ENCODE data around the gene APOH.
"Not testable (repeated sequence)": the region's sequence is repeated elsewhere in the genome, so short reads cannot be mapped to it uniquely, and the experiment has no call there.

Gene APOH, protein sequence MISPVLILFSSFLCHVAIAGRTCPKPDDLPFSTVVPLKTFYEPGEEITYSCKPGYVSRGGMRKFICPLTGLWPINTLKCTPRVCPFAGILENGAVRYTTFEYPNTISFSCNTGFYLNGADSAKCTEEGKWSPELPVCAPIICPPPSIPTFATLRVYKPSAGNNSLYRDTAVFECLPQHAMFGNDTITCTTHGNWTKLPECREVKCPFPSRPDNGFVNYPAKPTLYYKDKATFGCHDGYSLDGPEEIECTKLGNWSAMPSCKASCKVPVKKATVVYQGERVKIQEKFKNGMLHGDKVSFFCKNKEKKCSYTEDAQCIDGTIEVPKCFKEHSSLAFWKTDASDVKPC

DNA sequence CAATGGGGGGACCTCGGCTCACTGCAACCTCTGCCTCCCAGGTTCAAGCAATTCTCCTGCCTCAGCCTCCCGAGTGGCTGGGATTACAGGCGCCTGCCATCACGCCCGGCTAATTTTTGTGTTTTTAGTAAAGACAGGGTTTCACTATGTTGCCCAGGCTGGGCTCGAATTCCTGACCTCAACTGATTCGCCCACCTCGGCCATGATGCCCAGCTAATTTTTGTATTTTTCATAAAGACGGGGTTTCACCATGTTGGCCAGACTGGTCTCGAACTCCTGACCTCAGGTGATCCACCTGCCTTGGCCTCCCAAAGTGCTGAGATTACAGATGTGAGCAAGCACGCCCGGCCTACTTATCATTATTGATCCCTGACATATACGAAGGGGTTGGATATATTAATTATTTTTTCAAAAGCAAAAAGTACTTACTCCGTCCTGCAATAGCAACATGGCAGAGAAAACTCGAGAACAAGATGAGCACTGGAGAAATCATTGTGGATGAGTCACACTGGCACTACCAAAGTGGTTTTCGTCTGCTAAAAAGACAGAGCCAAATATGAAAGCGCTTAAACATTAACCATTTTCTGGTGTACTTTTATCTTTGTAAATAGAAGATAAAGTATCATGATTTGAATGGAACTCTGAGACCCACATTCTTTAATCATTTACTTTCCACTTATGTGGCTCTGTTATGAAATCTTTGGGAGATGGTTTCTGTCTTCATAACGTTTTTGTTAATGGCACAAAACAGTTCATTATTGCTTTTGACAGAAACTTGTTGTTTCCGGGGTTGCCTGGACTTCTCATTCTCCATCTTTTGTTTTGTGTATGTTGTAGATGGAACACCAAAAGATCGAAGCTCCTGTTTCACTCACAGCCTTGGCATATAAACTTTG is at the start of gene APOH:
TSS of gene APOH (minus strand) at position 529 of the 896 bp plus-strand sequence. CDS start at position 493, 36 bp downstream.
- no peak for DNase-seq (ENCODE audit: low read depth in 2 of 2, low spot score in 1 of 2)

DNA sequence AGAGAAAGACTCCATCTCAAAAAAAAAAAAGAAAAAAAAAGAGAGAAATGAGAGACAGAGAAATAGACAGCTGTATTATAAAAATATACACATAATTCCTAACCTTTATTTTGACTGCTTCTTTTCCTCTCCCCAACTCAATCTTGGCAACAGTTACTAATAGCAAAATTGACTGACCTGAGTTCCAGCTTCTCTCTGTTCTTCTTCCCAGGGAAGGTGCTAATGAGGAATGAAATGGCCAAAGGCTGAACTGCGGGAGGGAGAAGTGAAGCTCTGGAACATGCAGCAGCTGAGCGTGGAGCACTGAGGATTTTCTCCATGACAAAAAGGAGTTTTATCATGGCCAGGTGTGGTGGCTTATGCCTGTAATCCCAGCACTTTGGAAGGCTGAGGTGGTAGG is 48.0 kb upstream of the APOH start:
- DNase-seq (ENCODE audit: low read depth in 2 of 2, low spot score in 1 of 2): no peak

DNA sequence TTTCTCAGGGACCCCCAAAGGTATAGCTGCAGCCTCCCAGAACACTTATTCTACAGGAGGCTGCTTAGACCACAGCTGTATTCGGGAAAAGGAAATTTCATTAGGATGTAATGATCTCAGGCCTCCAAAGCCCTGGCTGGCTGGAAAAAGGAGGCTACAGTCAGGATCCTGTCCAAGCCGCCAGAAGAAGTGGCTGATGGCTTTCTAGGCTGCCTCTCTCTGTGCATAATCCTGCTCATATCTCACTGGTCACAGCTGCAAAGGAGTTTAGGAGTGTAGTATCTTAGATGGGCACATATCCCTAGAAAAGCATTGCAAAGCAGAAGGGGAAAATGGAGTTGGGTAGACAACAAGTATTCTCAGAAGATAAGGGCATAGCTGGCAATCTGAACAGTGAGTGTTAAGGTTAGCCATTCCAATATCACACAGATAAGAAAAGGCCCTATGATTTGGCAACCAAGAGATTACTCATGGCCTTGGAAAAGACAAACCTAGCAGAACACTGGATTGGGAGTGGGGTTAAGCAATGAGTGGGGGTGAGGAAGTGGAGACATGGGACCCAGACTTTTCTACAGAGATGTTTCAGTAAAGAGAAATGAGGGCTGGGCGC is 47.2 kb upstream of the APOH start:
- no peak for DNase-seq (ENCODE audit: low read depth in 2 of 2, low spot score in 1 of 2)

DNA sequence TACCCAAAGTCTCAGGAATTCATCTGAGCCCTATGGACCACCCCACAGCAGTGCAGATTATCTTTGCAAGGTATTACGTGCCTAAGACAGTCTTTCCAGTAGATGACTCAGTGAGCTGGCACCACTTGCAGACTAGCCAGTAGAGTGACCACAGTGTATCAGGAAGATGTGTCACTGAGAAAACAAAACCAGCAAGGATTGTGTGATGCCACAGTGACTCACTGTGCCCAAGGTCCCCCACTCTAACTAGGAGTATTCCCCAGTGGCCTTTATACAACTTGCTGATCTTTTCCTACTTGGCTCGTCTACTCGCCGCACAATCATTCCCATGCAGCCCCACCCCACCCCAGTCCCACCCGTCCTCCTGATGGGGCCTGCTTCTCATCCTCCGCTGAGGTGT is 46.4 kb upstream of the APOH start:
- no peak for DNase-seq (ENCODE audit: low read depth in 2 of 2, low spot score in 1 of 2)

DNA sequence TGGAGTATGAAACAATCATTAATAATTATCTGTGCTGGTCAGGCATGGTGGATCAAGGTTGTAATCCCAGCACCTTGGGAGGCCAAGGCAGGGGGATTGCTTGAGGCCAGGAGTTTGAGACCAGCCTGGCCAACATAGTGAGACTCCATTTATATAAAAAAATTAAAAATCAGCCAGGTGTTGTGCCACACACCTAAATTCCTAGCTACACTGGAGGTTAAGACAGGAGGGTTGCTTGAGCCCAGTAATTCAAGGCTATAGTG is 44.3 kb upstream of the APOH start:
- no peak for DNase-seq (ENCODE audit: low read depth in 2 of 2, low spot score in 1 of 2)

DNA sequence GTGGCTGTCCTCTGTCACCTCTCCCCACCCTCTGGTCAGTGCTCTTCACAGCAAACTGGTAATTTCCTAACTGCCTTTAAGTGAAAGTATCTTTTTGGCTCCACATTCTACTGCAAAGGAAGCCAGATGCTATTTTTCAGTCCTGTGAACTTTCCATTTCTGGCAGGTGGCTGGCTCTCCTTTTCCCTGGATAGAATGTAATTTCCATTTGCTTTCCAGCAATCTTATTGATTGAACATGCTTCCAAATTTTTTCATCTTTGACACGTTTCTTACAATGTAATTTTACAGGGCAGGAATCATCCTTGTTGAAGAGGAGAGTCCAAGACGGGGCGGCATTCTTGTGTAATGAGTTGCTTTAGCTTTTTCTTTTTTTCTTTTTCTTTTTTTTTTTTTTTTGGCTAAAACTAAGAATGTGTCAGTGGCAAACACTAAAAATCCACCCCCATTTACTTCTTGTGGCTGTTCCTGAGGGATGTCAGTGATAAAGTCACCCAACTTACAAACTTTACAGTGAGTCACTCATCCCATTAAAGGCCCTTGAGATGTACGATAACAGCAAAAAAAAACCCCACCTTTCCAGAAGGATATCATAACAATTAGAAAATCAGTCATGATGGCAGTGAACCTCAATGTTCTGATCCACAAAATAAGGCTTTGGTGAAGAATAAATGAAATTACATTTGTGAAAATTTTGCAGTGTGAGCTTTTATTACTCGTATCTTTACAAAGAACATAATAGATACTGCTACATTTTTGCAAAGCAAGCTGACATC is 43.8 kb upstream of the APOH start:
- no peak for DNase-seq (ENCODE audit: low read depth in 2 of 2, low spot score in 1 of 2)

DNA sequence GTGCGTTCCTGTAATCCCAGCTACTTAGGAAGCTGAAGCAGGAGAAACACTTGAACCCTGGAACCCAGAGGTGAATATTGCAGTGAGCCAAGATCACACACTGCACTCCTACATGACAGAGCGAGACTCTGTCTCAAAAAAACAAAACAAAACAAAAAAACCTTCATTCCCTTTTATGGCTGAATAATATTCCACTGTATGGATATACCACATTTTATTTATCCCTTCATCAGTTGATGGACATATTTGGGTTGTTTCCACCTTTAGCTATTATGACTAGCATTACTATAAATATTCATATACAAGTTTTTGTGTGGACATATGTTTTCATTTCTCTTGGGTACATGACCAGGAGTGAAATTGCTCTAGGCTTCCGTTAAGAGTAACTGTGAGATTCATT is 42.3 kb upstream of the APOH start:
- DNase-seq (ENCODE audit: low read depth in 2 of 2, low spot score in 1 of 2): no peak

DNA sequence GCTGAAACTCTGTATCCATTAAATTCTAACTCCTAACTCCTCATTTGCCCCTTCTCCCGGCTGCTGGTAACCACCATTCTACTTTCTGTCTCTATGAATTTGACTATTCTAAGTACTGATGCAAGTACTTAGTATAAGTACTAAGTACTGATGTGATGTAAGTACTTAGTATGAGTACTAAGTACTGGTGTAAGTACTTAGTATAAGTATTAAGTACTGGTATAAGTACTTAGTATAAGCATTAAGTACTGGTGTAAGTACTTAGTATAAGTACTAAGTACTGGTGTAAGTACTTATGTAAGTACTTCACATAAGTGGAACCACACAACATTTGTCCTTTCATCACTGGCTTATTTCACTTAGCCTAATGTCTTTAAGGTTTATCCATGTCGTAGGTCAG is 40.9 kb upstream of the APOH start:
- DNase-seq (ENCODE audit: low read depth in 2 of 2, low spot score in 1 of 2): no peak

DNA sequence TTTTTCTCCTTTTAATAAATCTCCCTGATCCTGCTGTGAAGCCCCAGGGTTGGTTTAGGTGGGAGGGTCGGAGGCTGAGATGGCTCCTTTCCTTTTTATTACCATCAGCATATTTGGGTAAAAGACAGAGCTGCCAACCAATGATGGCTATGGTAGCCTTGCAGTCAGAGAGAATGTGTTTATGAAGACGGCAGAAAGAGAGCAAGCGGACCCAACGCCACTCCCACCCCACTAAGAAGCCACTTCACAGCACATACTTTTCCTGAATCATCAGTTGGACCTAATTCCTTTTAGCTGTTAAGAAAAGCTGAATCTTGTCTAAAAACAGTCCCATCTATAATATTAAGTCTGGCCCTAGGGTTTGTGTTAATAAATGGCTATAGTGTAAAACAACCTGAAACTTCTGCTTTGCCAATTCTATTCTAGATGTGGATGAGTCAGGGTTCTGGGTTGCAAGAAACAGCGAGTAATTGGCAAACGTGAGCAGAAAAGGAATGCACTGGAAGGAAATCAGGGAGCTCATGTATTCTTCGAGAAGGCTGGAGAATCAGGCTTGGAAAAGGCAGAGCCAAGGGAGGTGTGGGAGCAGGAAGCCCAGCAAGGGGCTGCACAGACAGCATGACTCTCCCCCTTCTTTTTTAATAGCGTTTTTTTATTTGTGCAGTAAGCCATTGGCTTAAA is 39.2 kb upstream of the APOH start:
- no peak for DNase-seq (ENCODE audit: low read depth in 2 of 2, low spot score in 1 of 2)

DNA sequence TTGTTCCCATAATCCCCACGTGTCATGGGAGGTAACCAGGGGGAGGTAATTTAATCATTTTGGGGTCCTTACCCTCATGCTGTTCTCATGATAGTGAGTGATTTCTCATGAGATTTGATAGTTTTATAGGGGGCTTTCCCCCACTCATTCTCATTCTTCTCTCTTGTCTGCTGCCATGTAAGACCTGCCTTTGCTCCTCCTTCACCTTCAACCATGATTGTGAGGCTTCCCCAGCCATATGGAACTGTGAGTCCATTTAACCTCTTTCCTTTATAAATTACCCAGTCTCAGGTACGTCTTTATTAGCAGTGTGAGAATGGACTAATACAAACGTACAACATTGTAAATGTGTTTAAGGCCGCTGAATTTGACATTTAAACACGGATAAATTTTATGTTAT is 35.5 kb upstream of the APOH start:
- no peak for DNase-seq (ENCODE audit: low read depth in 2 of 2, low spot score in 1 of 2)

DNA sequence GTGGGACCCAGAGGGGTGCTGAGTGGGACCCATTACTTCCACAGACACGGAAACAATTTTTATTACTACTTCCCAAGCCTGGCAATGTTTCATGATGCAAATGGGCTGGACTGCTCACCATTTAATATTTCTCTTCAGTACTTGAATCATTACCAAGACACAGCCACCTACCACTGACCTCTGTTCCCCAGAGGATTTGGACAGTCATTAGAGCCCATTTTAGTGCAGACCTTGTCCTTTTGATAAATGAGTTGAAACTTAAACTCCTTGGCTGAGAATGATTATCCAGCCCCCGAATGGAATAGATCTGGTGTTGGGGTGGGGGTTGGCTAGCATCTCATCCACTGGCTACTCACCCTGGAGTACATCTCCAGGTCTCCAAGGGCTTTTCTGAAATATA is 33.6 kb upstream of the APOH start:
- no peak for DNase-seq (ENCODE audit: low read depth in 2 of 2, low spot score in 1 of 2)

DNA sequence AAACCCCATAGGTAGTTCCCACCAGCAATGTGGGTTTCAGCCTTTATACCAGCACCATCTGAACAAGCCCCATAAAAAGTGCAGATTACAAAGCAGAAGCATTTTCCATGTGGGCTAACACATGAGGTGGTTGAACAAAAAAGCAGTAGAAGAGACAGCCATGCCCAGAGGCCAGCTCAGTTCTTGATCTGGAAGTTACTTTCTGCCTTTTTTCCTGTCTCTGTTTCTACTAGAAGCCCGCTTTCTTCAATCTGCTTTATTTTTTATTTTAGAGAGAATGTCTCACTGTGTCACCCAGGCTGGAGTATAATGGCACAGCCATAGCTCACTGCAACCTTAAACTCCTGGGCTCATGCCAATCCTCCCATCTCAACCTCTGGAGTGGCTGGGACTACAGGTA is 31.5 kb upstream of the APOH start:
- DNase-seq (ENCODE audit: low read depth in 2 of 2, low spot score in 1 of 2): no peak

DNA sequence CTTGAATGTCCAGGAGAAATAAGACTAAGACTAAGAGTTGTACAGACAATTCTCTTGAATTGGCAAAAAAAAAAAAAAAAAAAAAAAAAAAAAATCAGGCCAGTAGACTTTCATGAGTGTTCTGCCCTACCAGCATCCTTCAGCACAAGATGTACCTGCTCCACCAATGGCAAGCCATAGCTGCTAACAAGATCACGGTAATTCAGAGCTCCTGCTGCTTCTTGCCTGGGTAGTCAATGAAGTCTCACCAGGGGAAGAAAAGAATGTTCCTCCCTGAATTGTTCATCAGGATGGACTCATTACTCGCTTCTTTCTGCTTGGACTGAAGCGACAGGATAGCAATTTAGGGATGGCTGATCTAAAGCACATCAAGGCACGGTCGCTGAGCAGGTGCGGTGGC is 31.1 kb upstream of the APOH start:
- DNase-seq (ENCODE audit: low read depth in 2 of 2, low spot score in 1 of 2): no peak

DNA sequence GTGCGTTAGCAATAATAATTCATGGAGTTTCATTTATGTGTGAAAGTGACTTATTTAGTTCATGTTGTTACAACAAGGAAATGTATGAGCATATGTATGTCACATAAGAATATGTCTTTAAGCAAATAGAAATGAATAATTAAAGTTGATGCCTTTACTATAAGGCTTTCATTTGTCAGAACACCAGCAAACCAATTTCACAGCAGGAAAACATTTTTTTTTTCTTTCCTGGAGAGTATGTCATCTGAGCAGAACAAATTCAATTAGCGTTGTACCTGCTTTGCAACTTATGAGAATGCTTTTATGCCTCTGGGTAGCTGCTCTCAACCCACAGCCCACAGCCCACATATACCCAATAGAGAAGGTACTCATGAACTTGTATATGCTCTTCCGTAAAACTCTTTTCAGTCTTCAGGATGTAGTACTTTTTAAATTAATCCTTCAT is 26.3 kb upstream of the APOH start:
- DNase-seq (ENCODE audit: low read depth in 2 of 2, low spot score in 1 of 2): no peak

DNA sequence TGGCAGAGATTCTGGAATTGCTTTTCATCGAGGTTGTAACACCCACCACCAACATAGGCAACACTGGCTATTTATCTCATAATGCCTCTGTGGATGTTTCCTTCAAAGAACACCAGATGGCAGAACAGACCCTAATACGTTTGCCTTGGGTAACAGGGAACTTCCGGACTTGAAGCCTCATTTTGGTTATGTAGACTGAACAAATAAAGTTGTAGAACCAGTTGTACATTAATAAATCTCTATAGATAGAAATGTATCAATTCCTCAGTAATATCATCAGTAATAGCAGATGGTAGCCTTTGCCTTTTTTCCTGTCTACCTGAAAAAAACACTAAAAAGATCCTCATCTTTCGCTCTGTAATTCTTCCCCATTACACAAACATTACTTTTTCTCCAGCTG is 25.9 kb upstream of the APOH start:
- DNase-seq (ENCODE audit: low read depth in 2 of 2, low spot score in 1 of 2): no peak

DNA sequence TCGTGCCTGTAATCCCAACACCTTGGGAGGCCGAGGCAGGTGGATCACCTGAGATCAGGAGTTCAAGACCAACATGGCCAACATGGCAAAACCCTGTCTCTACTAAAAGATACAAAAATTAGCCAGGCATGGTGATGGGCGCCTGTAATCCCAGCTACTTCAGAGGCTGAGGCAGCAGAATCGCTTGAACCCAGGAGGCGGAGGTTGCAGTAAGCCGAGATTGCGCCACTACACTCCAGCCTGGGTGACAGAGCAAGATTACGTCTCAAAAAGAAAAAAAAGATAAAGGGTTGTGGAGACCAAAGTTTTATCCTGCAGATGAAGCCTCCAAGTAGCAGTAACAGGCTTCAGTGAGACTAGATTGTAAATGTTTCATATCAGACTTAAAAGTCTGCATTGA is 24.2 kb upstream of the APOH start:
- not testable (repeated sequence) for DNase-seq (ENCODE audit: low read depth in 2 of 2, low spot score in 1 of 2)

DNA sequence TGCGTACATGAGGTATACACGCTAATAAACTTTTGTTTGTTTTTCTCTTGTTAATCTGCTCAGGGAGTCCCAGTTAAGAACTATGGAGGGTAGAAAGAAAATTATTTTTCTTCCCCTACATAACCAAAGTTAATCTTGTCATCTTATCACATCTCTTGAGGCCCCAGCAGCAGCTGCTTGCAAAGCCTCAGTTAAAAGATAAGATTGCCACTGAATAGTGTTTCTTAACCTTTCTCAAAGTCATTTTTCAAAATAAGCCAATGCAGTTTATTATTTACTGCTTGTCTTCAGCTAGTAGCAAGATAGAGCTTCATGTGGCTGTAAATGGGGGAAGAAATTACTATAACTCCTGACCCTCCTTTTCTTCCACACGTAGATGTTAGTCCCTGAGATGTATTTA is 21.5 kb upstream of the APOH start:
- DNase-seq (ENCODE audit: low read depth in 2 of 2, low spot score in 1 of 2): no peak

DNA sequence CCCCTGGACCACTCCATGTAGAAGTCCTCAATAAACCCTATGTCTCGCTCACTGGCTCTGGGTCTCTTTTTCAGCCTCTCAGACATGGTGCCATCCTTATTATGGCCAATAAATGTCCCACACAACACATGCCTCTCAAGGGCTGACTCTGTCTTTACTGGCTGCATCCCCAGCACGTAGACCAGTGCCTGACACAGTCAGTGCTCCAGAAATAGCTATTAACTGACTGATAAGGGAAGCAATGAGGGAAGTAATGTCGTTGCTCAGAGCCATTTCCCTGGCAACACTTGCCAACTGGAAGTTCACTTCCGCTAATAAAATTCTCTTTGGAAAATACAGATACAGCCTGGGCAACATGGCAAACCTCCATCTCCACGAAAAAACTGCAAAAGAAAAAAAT is 19.1 kb upstream of the APOH start:
- no peak for DNase-seq (ENCODE audit: low read depth in 2 of 2, low spot score in 1 of 2)

DNA sequence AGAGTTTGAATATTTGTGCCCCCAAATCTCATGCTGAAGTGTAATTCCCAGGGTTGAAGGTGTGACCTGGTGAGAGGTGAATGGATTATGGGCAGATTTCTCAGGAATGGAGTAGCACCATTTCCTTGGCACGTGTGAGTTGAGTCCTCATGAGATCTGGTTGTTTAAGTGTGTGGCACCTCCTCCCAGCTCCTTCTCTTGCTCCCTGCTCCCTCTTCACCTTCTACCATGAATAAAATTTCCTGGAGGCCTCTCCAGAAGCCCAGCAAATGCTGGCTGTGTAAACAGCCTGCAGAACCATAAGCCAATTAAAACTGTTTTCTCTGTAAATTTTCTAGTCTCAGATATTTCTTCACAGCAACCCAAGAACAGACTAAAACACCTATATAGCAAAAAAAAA is 12.6 kb upstream of the APOH start:
- DNase-seq (ENCODE audit: low read depth in 2 of 2, low spot score in 1 of 2): no peak

DNA sequence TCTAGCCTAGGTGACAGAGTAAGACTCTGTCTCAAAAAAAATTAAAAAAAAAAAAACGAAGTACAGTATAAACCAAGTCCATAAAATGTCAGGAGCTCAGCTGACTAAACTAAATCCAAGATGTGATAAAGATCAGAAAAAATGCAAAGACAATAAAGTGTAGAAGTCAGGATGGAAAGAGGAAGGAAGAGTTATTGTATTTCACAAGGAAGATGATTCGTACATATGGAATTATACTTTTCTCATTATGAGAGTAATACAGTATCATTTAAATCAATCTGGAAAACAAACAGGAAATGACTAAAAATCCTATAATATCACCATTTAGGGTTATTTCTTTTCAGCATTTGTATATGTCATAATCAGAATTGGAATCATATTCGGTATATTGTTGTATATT is 11.4 kb upstream of the APOH start:
- no peak for DNase-seq (ENCODE audit: low read depth in 2 of 2, low spot score in 1 of 2)

DNA sequence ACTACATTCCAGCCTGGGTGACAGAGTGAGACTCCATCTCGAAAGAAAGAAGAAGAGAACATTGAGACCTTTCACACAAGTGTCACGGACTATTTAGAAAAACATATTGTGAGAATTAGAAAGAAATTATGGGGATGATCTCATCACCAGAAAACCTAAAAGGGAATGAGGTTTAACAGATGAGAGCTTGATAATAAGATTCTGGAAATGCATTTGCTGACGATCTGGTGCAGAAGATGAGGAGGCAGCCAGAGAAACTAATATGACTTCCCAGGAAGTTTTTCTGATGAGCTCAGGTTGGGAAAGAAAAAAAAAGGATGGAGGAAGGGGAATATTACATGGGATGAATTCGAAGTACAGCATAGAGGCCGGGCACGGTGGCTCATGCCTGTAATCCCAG is 10.8 kb upstream of the APOH start:
- DNase-seq (ENCODE audit: low read depth in 2 of 2, low spot score in 1 of 2): no peak

Data from stimulated activated CD8-positive, alpha-beta memory T cell treated with anti-CD3 and anti-CD28 coated beads, Interleukin-4, amount 100 ng/mL, for 4 hours (primary cell).